GM21423 (cell line): ENCODE measurements around the gene MSRB3.

Source experiments
- ATAC-seq: cut with Tn5 transposase; IDR thresholded peaks from one replicate; pipeline ENCODE4 v1.9.1; 2021; ENCODE audit warnings: mild to moderate bottlenecking, moderate library complexity; ENCODE audit not compliant: unreplicated experiment

Gene MSRB3

DNA sequence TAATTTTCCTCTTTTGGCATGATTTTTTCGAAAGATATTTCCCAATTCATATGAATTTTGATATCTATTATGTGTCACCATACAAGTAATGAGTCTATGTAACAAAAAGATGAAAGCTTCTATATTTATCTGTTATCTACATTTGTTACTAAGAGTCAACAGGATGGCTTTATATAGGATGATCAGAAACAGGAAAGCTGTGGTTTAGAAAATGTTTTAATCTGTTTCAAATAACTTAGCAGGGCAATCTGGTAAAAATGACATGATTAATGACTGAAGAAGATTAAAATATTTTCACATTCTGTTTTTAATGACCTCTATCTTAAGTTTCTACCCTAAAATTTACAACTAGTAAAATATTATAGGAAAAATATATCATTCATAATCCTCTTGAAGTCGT is 105.8 kb downstream of the MSRB3 start:
- no peak for ATAC-seq

DNA sequence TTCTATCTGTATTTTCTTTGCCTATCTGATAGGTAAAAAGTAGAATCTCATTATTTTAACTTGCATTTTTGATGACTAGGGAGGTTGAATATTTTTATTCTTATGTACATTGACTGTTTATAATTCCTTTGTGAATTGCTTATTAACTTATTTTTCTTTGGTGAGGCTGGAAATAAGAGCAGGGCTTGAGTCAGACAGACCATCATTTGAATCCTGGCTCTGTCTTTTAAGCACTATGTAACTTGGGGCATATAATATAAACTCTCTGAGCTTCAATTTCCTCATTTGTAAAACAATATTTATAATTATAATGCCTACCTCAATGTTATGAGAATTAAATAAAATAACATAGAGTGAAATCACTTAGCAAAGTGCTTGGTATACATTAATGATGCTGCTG is 108.9 kb downstream of the MSRB3 start:
- no peak for ATAC-seq

DNA sequence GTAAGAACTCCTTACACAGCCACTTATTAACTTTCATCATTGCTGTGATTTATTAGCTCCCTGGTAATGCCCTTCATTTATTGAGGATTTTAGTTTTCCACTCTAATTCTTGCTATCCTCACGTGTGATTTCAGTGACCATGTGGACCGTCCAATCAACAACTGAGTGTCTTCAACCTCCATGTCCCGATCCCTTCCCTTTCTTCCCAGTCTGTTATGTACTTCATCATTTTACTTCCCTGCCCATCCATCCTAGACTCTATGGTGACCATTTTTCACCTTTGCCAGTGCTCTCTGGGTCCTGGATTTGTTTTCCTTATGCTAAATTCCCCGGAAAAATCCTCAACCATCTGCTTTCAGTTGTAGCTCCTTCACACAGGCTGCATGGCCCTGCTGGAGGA is 111.0 kb downstream of the MSRB3 start:
- ATAC-seq = no peak

DNA sequence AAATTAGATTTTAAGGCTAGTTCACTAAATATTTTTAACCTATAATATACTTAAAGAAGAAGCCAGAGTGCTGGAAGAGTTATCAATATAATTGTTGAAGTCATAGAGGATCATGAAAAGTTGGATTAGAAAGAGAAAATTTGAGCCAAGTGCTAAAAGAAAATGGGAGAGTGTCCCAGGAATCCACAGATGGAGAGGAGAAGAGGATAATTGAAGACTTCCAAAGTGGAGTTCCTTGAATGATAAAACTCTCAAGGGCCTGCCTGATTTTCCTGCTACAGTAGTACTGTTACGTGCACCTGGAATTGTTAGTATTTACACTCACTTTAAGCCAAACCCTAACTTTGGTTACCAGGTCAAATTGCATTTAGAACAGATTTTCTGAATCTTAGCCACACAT is 113.2 kb downstream of the MSRB3 start:
- no peak for ATAC-seq

DNA sequence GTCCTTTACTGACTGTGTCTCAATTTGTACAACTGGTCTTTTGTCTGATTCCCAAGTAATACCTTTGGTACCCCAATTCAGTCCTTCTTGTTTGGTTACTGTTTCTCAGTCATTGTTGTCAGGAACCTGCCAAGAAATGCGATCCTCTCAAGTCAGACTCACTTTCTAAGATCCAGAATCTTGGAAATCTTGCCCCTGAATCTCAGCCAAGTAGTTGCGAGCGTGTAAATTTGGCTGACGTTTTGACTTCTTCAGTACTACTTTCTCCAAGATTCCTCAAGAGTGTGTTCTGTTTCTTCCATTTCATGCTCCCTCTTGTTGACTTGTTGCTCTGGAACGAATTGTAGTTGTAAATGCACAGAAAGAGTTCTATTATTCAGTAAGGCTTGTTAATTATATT is 114.0 kb downstream of the MSRB3 start:
- no peak for ATAC-seq

DNA sequence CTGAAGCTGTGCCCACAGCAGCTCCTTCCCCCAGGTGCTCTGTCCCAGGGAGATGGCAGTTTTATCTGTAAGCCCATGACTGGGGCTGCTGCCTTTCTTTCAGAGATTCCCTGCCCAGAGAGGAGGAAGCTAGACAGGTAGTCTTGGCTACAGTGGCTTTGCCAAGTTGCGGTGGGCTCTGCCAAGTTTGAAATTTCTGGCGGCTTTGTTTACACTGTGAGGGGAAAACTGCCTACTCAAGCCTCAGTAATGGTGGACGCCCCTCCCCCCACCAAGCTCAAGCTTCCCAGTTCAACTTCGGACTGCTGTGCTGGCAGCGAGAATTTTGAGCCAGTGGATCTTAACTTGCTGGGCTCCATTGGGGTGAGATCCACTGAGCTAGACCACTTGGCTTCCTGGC is 124.7 kb downstream of the MSRB3 start:
- ATAC-seq = no peak

DNA sequence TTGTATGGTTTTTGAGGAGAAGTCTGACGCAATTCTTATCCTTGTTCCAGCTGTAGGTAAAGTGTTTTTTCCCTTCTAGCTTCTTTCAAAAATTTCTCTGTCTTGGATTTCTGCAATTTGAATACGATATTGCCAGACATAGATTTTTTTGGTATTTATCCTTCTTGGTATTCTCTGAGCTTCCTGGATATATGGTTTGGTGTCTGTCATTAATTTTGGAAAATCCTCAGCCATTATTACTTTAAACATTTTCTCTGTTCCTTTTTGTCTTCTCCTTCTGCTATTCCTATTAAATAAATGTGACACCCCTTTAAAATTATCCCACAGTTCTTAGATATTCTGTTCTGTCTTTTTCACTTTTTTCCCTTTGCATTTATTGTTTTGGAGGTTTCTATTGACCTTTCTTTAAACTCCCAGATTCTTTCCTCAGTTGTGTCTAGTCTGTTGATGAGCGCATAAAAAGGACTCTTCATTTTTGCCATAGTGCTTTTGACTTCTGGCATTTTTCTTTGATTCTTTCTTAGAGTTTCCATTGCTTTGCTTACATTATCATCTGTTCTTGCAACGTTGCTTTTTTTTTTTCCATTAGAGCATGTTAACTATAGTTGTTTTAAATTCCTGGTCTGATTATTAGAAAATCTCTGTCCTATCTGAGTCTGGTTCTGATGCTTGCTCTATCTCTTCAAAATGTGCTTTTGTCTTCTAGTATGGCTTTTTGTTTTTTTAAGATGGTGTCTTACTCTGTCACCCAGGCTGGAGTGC is 129.1 kb downstream of the MSRB3 start:
- ATAC-seq = no peak

DNA sequence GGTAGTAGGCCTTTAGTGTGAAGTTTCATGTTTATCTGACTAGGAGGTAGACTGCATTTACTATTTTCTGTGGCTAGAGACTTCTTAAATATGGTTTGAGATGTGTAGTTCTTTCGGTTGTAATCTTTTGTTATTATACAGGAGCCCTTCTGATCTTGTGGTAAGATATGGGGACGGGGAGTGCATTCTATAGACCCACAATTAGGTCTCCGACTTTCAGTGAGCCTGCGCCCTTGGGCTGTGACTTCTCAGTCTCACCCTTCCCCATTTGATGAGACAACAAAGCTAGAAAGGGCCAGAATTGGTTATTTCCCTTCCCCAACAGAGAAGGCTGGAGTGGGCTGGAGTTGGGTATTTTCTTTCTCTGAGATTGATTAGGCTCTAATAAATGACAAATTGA is 130.0 kb downstream of the MSRB3 start:
- no peak for ATAC-seq

DNA sequence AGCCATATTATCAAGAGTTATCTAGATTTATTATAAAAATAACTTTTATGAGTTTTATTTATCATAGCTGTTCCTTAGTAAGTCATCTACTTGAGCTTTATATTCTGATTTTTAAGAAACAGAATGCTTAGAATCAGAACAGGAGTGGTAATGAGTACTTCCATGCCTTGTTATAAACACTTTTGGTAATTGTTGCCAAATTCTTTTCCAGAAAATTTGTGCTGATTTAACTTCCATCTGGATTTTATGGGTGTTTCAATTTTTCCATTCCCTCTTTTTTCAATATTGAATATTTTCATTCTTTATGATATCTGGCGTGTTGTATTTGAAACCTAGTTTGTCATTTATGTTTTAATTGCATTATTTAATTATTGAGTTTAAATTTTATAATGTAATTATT is 131.2 kb downstream of the MSRB3 start:
- no peak for ATAC-seq

DNA sequence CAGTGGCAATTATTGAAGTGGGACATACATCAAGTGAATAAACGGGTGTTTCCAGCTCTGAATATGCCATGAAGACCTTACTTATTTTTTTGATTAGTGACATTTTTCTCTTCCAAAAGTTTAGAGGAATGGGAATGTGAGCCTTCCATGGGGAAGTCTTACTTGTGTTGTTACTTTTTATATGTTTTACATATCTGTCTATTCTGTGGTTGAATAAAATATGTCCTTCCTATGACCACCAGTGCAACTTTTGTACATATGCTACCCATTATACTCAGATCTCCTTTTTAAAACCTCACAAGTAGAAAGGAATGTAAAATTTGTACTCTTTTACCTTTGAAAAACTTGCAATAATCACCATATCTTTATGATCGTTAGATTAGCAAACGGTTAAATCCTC is 132.7 kb downstream of the MSRB3 start:
- no peak for ATAC-seq

DNA sequence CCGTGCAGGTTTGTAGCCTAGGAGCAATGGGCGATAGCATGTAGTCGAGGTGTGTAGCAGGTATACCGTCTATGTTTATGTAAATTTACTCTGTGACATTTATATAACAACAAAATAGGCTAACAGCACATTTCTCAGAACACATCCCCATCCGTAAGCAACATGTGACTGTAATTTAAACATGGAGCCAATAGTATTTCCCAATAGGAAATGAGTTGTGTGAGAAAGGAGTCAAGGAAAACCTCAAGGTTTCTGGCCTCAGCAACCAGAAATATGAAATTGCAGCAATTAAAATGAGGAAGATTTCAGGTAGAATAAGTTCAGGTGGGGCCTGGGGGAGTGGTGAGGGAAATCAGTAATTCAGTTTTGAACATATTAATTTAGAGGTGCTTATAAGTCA is 136.0 kb downstream of the MSRB3 start:
- ATAC-seq = no peak

DNA sequence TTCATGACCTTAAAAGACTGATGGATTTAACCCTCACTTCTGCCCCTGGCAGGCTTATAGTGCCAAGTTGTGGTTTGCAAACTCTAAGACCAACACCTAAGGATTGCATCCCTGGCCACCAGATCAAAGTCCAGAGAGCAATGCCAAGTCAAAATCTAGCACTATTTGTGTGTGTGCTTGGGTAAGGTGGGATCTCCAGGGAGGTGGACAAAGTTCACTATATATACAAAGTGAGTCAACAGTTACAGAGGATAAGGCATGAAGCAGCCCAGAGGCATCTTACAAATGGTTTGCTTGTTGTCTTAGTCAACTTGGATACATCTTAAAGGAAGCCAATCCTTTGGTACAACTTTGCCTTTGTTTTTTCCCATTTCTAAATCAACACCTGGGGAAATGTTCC is 137.3 kb downstream of the MSRB3 start:
- no peak for ATAC-seq

DNA sequence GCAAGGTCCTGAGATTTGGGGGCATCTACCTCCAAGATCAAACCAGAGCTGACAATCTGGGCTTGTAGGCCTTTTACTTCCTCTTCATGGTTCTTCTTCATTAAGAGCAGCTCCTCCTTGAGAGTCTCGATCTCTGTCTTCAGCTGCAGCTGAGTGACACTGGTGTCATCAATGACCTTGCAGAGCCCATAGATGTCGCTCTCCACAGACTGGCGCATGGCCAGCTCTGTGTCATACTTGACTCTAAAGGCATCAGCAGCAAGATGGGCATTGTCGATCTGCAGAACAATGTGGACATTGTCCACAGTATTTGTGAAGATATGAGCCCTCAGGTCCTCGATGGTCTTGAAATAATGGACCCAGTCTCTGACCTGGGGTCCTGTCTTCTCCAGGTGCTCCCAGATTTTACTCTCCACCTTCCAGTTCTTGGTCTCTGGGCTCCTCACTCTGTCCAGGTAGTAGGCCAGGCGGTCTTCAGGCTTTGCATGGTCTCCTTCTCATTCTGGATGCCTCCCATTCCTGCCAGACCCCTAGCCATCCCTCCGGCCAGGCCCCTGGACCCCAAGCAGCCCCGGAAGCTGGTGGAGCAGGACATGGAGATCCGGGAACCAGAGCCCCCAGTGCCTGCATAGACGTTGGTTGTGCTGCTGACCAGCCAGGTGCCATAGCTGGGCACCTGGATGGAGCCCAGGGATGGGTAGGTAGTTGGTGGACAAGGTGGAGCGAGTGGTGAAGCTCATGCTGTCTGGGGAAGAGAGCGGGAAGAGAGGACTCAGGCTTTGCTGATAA is 141.0 kb downstream of the MSRB3 start:
- ATAC-seq = no peak

DNA sequence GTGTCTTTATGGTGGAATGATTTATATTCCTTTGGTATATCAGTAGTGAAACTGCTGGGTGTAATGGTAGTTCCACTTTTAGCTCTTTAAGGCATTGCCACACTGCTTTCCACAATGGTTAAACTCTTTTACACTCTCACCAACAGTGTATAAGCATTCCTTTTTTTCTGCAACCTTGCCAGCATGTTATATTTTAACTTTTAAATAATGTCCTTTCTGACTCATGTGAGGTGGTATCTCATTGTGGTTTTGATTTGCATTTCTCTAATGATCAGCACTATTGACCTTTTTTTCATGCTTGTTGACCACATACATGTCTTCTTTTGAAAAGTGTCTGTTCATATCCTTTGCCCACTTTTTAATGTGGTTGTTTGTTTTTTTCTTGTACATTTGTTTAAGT is 142.5 kb downstream of the MSRB3 start:
- no peak for ATAC-seq

DNA sequence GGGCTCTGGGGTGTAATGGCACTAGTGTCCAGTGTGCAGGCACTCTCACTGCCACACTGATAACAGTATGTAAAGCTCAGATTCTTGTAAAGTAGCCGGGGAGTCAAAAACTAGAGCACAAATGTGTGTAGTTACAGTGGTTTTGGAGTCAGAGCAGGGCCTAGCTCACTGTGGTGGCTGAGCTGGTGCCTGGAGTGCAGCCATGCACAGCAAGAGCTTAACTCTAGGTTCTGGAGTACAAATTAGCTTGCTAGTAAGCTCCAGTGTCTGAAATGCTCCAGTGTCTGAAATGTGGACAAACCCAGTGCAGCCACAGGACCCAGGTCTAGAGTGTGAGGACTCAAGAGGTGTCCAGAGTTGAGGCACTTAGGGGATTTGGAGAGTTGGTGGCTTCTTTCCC is 149.2 kb downstream of the MSRB3 start:
- ATAC-seq = no peak

DNA sequence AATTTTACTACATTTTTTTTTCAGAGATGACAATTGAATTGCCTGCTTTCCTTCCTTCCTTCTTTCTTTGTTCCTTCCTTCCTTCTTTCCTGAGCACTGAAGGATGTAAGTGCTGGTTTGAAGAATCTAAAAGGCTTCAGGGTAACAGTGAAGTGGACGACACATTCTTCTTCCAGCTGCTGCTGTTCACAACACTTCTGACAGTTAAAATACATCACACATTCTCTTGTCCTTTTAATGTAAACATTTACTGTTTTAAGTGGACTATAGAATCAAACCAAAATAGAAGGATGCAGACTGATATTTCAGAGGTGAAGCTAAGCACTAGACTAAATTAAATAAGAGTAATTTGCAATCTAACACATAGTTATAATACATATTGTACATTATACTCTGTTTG is 151.5 kb downstream of the MSRB3 start:
- no peak for ATAC-seq

DNA sequence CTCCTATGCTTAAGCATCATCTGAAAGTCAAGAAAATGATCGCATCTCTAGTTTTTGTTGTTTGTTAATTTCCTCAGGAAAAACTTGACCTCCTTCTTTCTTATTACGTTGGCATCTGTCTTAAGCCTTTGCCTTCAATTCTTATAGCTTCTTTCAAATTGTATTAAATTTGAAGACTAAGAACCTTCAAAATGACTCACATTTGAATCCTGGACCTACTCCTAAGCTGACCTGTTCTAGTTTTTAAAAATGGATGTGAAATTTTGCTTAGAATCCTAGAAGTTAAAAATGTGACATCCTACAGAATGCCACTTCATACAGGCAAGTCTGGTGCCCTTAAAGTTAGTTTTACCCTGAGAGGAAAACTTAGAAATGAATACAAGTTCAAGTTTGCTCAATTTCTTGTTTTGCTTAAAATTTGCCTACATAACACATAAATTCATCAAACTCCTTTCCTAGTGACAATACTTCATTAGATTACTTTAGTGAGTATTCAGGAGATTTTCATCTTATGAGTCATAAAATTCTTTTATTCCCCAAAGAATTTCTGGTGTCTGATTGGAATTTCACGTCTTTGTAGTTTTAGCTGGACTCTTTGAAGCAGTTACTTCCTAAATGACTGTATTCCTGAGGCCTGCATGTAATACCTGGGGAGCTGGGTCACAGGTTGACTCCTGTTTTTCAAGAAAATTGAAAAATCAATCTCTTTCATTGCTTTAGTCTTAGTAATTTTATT is 152.3 kb downstream of the MSRB3 start:
- ATAC-seq = no peak

DNA sequence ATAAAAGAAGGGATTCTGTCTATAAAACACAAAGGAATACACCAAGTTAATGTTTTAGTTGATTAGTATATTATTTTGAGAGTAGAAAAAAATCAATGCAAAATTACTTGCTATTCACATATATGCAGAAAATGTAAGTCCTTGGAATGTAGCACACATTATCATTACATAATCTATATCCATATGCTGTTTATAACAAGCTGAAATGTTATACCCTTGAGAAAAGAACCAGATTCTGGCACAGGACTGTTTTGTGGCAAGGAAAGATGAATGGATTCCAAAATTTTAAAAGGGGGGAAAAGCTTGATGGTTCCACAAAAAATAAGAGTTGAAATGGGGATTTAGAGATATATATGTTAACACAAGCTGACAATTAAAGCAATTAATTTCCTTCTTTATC is 153.6 kb downstream of the MSRB3 start:
- no peak for ATAC-seq

DNA sequence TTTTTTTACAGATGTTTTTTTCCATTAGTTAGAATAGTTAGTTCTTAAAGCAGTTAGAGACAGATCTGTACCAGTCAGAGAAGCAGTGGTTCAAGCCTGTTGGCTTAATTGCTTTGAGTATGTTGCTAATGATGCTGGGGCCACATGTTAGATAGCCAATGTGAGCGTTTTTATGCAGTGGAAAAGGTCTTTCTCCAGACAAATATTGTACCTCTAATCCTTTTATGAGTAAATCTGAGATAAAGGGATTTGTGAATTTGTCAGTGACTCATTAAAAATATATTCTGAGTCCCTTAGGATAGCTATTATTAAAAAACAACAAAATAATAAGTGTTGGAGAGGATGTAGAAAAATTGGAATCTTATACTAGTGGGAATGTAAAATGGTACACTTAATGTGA is 154.2 kb downstream of the MSRB3 start:
- ATAC-seq = no peak

DNA sequence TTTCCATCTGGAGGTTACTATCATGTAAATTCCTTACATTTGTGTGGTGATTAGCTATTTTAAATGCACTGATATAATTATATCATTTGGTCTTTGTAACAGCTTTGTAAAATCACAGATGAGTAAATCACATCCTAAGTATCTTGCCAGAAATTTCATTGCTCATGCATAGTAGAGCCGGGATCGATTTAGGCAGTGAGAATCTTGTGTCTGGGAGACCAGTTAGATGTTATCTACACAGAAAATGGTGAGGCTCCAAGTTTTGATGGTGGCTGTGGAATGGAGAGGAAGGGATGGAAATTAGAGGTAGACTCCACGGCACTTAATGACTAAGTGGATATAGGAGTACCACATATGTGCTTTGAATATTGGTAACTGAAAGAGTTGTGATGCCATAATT is 156.3 kb downstream of the MSRB3 start:
- ATAC-seq = no peak

DNA sequence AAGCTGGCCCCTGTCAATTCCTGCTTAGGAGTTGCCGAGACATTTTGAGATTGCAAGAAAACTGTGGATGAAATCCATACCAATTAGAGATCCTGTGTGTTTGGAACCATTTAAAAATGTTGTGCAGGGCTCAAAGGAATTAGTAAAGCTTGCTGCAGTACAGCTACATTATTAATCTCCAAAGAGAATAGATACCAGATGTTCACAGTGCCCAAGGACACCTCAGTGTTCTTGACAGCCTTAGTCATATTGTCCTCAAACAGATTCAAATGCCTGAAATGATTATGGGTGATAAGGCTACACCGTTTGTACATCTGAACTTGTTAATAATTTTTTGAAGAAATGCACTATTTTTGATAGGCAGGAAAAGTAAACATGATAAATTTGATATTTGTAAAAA is 164.6 kb downstream of the MSRB3 start:
- ATAC-seq = no peak

DNA sequence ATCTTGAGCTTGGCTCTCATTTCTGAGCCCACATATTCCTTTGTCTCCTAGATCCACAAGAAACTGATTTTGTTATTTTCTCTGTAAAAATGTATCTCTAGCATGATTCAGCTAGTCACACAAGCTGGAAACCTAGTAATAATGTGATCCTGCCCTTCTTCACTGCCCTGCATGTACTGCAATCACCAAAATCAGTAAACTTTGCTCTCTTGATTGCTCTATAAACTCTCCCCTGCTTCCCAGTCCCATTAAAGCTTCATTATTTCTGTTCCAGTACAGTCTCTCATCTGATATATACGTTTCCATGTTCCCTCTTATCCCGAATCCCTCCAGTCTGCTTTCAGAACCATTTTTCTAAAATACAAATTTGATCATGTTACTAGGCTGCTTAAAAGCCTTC is 166.5 kb downstream of the MSRB3 start:
- no peak for ATAC-seq
